Skeletal muscle tissue (tissue), 4 donors: Measurements from ENCODE around the gene PALD1. TPM values are rescaled to one million over a fixed set of nuclear protein-coding genes. Genes with fewer than 3 reads are reported as not detected.

ENCODE experiments used
- H3K27ac ChIP-seq: one replicate; pipeline ENCODE4 v1.7.0; 2013; ENCODE audit warnings: mild to moderate bottlenecking, low read depth, low read length, inconsistent platforms
- H3K27me3 ChIP-seq, 3 donors: one replicate each; pipeline ENCODE4 v1.7.0; 2013; ENCODE audit warnings: low read length in 3 of 3; ENCODE audit not compliant: control insufficient read depth in 3 of 3, insufficient read depth in 3 of 3
- H3K36me3 ChIP-seq, 3 donors: one replicate each; pipeline ENCODE4 v1.7.0; 2013; ENCODE audit warnings: low read length in 3 of 3; ENCODE audit not compliant: control insufficient read depth in 3 of 3, insufficient read depth in 3 of 3
- H3K4me1 ChIP-seq, 3 donors: one replicate each; pipeline ENCODE4 v1.7.0; 2013; ENCODE audit warnings: low read length in 3 of 3, mild to moderate bottlenecking in 3 of 3; ENCODE audit not compliant: control insufficient read depth in 3 of 3, insufficient read depth in 3 of 3
- H3K4me3 ChIP-seq, 3 donors: one replicate each; pipeline ENCODE4 v1.7.0; 2013; ENCODE audit warnings: low read length in 3 of 3
- H3K9ac ChIP-seq, 3 donors: one replicate each; pipeline ENCODE4 v1.7.0; 2013; ENCODE audit warnings: low read length in 3 of 3, mild to moderate bottlenecking in 3 of 3, moderate library complexity in 2 of 3, low read depth in 1 of 3
- H3K9me3 ChIP-seq, 3 donors: one replicate each; pipeline ENCODE4 v1.7.0; 2013; ENCODE audit warnings: low read length in 3 of 3; ENCODE audit not compliant: control insufficient read depth in 3 of 3
- total RNA-seq: library from RNA; depleted of rRNA; stranded (reverse); fragments of >200 nt; gene quantifications from one replicate; pipeline ENCODE4 v1.2.3, GENCODE V29; 2014
- donor health status: Osteomylitis.

Gene PALD1
- total RNA-seq, 1 donor from 2014 or later = 15.7 TPM

DNA sequence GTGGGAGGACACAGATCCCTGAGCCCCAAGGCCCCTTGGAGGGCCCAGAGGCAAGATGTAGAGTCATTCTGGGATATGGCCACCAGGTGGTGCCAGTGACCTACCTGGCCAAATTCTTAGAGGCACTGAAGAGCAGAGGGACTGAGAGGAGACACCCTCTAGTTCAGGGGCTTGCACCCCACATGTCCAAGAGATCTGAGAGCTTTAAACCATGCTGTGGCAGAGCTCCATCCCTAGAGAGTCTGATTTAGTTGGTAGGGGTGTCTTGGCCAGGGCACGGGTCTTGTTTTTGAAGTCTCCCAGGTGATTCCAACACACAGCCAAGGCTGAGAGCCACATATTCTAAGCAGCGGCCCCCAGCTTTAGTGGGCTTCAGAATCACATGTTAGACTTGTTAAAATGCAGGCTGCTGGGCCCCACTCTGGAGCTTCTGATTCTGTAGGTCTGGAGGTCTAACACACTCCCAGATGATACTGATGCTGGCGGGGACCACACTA, 71.4 kb downstream of the PALD1 start:
- peaks cover 0 to 4% (median 0%) of the 10 kb centered on the region in 3 donors for H3K36me3 ChIP-seq
- H3K27me3 ChIP-seq = no peaks in the 10 kb centered on the region
- H3K4me3 ChIP-seq = no peak overlapping the region
- H3K27ac ChIP-seq = no peak overlapping the region
- H3K9ac ChIP-seq = no peak overlapping the region
- no peaks in the 10 kb centered on the region for H3K4me1 ChIP-seq
- no peaks in the 10 kb centered on the region for H3K9me3 ChIP-seq

DNA sequence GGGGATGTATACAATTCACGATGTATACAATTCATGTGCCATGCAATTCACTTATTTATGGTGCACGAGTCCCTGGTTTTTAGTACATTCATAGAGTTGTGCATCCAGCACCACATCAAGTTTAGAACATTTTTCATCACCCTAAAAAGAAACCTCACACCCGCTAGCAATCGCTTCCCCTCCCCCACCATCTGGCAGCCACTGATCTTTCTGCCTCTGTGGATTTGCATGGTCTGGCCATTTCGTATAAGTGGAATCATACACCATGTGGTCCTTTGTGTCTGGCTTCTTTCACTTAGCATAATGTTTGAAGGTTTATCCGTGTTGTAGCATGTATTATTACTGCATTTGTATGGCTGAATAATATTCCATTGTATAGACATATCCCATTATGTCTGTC, 71.9 kb downstream of the PALD1 start:
- Histone ChIP-seq H3K9me3 (no peaks in the 10 kb centered on the region), H3K4me3 (no peak overlapping the region), H3K36me3 (peaks cover 0 to 4% (median 0%) of the 10 kb centered on the region in 3 donors), H3K9ac (no peak overlapping the region), H3K27me3 (no peaks in the 10 kb centered on the region), H3K27ac (no peak overlapping the region), H3K4me1 (no peaks in the 10 kb centered on the region)

- H3K27ac ChIP-seq = no peak overlapping the region
- no peak overlapping the region for H3K4me3 ChIP-seq
- no peaks in the 10 kb centered on the region for H3K27me3 ChIP-seq
- no peaks in the 10 kb centered on the region for H3K4me1 ChIP-seq
- no peak overlapping the region for H3K9ac ChIP-seq
- peaks cover 0 to 4% (median 0%) of the 10 kb centered on the region in 3 donors for H3K36me3 ChIP-seq
- H3K9me3 ChIP-seq = no peaks in the 10 kb centered on the region
Measured at GRCh38 chr10:70551466-70551865, 72.9 kb downstream of the PALD1 start.

- H3K4me1 ChIP-seq = no peaks in the 10 kb centered on the region
- no peak overlapping the region for H3K4me3 ChIP-seq
- H3K9ac ChIP-seq = no peak overlapping the region
- H3K27ac ChIP-seq = no peak overlapping the region
- no peaks in the 10 kb centered on the region for H3K9me3 ChIP-seq
- peaks cover 0 to 4% (median 0%) of the 10 kb centered on the region in 3 donors for H3K36me3 ChIP-seq
- H3K27me3 ChIP-seq = no peaks in the 10 kb centered on the region
Measured at GRCh38 chr10:70551971-70552422, 73.4 kb downstream of the PALD1 start.

- Histone ChIP-seq H3K27ac (no peak overlapping the region), H3K9ac (no peak overlapping the region)
Measured at GRCh38 chr10:70552586-70552985, 74.0 kb downstream of the PALD1 start.

GRCh38 chr10:70555371-70555770, 76.8 kb downstream of the PALD1 start:
- H3K27ac ChIP-seq = no peak overlapping the region
- H3K4me1 ChIP-seq = peaks cover 6 to 15% (median 8%) of the 10 kb centered on the region in 3 donors
- H3K9ac ChIP-seq = no peak overlapping the region
- no peaks in the 10 kb centered on the region for H3K27me3 ChIP-seq
- no peak overlapping the region for H3K4me3 ChIP-seq
- no peaks in the 10 kb centered on the region for H3K9me3 ChIP-seq
- H3K36me3 ChIP-seq = peaks cover 0 to 4% (median 0%) of the 10 kb centered on the region in 3 donors

More at GRCh38 chr10:70552586-70552985, 74.0 kb downstream of the PALD1 start:
- Histone ChIP-seq H3K9me3 (no peaks in the 10 kb centered on the region), H3K4me1 (no peaks in the 10 kb centered on the region), H3K27me3 (no peaks in the 10 kb centered on the region), H3K4me3 (no peak overlapping the region), H3K36me3 (peaks cover 0 to 4% (median 0%) of the 10 kb centered on the region in 3 donors)

GRCh38 chr10:70557086-70557845, 78.7 kb downstream of the PALD1 start:
- no peak overlapping the region for H3K27ac ChIP-seq
- no peak overlapping the region for H3K9ac ChIP-seq
- H3K4me1 ChIP-seq = peaks cover 13 to 25% (median 19%) of the 10 kb centered on the region in 3 donors
- H3K36me3 ChIP-seq = peaks cover 0 to 2% (median 0%) of the 10 kb centered on the region in 3 donors
- H3K4me3 ChIP-seq = no peak overlapping the region
- no peaks in the 10 kb centered on the region for H3K27me3 ChIP-seq
- H3K9me3 ChIP-seq = no peaks in the 10 kb centered on the region

GRCh38 chr10:70557876-70558275, 79.3 kb downstream of the PALD1 start:
- peaks cover 0 to 1% (median 0%) of the 10 kb centered on the region in 3 donors for H3K36me3 ChIP-seq
- H3K9me3 ChIP-seq = no peaks in the 10 kb centered on the region
- no peak overlapping the region for H3K4me3 ChIP-seq
- peaks cover 13 to 25% (median 19%) of the 10 kb centered on the region in 3 donors for H3K4me1 ChIP-seq
- H3K27ac ChIP-seq = no peak overlapping the region
- H3K27me3 ChIP-seq = no peaks in the 10 kb centered on the region
- H3K9ac ChIP-seq = no peak overlapping the region

DNA sequence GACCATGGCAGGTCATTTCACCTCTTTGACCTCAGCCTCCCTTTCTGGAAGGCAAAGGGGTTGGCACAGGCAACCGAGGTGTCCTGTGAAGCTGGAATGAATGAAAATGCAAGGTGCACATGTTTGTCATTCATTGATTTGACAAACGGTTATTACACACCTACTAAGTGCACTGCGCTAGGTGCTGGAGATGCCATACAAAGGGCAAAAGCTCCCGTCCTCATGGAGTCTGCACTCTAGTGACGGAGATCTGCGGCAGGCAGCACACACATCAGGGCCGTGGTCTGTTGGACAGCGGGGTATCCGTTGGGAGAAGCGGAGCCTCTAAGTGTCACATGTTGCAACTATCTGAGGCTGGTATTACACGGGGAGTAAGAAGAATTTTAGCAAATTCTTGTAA, 79.7 kb downstream of the PALD1 start:
- Histone ChIP-seq H3K4me1 (peaks cover 13 to 25% (median 19%) of the 10 kb centered on the region in 3 donors), H3K27me3 (no peaks in the 10 kb centered on the region), H3K9me3 (no peaks in the 10 kb centered on the region), H3K36me3 (no peaks in the 10 kb centered on the region), H3K4me3 (no peak overlapping the region), H3K27ac (no peak overlapping the region), H3K9ac (no peak overlapping the region)
